ENCODE results near the gene ZFTA.
"Not testable (repeated sequence)": the region's sequence is repeated elsewhere in the genome, so short reads cannot be mapped to it uniquely, and the experiment has no call there.

Gene ZFTA

DNA sequence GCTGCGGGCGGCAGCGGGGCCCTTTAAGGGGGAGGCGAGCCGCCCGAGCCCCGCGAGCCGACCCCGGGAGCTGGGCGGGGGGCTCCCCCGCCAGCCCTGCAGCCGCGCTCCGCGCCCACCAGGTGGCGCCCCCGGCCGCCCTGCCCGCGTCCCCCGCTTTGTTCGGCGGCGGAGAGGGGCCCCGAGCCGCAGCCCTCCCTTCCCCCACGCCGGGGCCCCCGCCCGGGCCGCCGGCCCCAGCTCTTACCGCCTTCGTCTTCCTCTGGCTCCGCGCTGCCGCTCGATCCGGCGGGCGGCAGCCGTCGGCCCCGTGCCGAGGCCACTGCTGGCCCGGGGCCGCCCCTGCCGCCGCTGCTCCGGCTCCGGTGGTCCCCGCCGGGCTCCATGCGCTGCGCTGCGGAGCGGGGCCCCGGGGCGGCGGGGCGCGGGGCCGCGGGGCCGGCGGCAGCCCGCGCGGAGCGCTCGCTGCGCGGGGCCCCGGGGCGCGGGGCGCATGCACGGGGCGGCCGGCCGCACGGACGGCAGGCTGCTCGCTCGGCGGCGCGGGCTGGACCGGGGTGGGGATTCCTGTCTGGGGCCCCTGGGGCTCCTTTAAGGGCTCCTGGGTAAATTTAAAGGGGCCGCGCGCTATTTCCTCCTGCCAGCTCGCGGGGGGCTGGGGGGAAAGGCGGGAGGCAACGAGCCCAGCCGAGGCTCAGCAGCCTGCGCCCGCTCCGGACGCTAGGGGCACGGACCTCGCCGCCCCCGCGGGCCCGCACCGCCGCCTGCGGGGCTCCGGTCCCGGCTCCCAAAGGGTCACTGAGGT lies at the start of gene ZFTA:
Gene ZFTA, minus strand, starts transcription at position 539 of the 805 bp plus-strand sequence. Its CDS starts 153 bp downstream, at position 386.
- peak; percentile 51 for DNase-seq

DNA sequence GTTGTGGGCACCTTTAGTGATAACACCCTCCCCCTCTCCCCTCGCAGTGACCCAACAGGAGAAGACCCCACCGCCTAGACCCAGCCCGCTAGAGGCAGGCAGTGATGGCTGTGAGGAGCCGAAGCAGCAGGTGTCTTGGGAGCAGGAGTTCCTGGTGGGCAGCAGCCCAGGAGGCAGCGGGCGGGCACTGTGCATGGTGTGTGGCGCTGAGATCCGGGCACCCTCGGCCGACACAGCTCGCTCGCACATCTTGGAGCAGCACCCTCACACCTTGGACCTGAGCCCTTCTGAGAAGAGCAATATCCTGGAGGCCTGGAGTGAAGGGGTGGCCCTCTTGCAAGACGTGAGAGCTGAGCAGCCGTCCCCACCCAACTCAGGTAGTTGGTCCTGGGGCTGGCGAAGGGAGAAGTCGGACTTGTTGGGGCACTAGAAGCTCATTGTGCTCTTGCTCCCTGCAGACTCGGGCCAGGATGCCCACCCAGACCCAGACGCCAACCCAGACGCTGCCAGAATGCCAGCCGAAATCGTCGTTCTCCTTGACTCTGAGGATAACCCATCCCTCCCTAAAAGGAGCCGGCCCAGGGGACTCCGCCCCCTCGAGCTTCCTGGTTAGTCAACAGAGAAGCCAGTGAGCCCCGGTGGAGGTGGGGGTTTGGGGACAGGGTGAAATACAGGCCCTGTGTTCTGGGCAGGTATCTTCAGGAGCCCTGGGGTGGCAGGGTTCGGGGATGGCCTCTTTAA lies 49.4 kb upstream of the ZFTA start:
- no peak for DNase-seq

- DNase-seq: no peak
These were observed 48.2 kb upstream of the ZFTA start for GRCh38 chr11:63816732-63817131.

DNA sequence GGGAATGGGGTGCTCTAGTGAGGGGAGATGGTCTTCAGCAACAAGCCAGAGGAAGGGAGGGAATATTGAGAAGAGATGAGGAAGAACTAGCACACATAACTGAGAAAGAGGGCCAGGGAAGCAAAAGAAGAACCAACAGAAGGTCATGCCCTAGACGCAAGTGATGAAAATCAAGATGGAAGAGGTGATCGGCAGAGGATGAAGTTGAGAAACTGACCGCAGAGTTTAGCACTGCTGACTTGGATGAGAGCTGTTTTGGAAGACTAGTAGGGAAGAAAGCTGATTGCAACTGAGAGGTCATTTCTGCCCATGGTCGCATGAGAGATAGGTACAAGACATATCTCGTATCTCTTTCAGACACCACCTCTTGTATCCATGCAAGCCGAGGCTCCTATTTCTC lies 47.6 kb upstream of the ZFTA start:
- DNase-seq: no peak

GRCh38 chr11:63814383-63814736 lies 45.8 kb upstream of the ZFTA start:
- DNase-seq: no peak

GRCh38 chr11:63813563-63814382 lies 45.2 kb upstream of the ZFTA start:
- DNase-seq: no peak

GRCh38 chr11:63813035-63813562 lies 44.5 kb upstream of the ZFTA start, which contains the start of gene SPINDOC:
TSS of gene SPINDOC (plus strand) at chr11:63813456. CDS start at chr11:63813687, 231 bp downstream.
- peak; percentile 58 for DNase-seq

- no peak for DNase-seq
These were observed 42.9 kb upstream of the ZFTA start for GRCh38 chr11:63811522-63811921.

- not testable (repeated sequence) for DNase-seq
These were observed 41.8 kb upstream of the ZFTA start for GRCh38 chr11:63810383-63810782.

DNA sequence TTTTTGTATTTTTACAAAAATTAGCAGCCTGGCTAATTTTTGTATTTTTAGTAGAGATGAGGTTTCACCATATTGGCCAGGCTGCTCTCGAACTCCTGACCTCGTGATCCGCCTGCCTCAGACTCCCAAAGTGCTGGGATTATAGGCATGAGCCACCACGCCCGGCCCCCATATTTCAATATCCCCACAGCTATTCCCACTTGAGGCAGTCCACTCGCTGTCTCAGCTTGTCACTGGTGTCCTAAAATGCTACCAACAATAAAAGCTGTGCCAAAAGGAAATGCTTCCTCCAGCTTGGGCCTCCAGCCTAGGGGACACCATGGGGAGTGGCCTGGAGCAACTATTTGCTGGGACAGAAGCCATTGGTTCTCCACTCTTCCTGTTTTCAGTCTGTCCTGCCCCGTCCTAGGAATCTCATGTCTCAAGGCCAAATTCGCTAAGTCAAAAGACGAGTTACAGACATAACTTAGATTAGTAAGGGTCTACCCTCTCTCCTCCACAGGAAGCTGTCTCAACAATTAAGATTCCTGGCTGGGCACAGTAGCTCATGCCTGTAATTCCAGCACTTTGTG lies 37.4 kb upstream of the ZFTA start:
- no peak for DNase-seq

DNA sequence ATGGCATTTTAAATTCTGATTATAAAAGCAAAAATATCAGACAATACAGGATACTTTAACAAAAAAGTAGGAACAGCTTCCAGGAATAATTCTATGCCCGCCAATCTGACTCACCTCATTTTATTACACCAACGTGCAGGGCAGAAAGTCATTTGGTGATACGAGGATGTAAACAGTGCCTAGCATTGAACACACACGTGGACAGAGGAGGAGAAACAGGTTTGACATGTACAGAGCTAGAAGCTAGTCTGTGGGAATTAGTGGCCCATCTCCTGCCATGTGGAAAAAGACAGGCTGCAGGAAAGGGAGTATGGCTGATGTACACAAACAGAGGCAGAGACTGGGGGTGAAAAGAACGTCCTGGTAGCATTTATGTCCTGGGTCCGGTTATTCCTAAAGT lies 35.7 kb upstream of the ZFTA start:
- DNase-seq: no peak

DNA sequence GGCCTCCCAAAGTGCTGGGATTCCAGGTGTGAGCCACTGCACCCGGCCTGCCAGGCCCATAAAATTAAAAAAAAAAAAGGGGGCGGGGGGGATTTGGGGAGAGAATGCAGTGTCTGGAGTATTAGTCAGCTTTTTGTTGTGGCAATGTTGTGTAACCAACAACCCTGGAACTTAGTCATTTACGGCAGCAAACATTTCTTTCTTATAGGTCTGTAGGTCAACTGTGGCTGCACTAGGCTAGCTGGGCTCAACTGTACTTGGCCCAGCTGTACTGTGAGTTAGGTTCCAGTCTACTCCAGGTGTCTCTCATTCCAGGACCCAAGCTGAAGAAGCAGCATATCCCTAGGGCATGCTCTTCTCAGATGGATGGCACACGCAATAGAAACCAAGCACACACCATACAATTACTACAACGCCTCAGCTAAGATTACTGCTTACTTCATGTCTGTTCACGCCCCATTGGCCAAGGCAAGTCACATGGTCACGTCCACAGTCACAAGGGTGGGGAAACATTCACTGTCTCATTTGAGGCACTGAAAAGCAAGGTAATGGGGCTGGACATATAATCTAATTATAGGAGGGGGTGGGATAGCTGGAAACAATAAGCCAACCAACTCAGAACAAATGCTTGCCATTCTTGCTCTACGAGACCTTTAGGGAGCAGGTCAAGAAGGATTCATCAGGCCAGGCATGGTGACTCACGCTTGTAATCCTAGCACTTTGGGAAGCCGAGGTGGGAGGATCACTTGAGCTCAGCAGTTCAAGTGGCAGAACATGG lies 34.3 kb upstream of the ZFTA start:
- no peak for DNase-seq

DNA sequence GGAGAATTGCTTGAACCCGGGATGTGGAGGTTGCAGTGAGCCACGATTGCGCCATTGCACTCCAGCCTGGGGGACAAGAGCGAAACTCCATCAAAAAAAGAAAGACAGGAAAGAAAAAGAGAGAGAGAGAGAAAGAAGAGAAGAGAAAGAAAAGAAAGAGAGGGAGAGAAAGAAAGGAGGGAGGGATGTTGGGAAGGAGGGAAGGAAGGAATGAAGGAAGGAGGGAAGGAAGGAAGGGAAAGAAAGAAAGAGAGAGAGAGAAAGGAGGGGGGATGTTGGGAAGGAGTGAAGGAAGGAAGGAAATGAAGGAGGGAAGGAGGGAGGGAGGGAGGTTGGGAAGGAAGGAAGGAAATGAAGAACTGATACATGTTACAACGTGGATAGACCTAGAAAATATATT lies 32.3 kb upstream of the ZFTA start:
- DNase-seq: no peak

DNA sequence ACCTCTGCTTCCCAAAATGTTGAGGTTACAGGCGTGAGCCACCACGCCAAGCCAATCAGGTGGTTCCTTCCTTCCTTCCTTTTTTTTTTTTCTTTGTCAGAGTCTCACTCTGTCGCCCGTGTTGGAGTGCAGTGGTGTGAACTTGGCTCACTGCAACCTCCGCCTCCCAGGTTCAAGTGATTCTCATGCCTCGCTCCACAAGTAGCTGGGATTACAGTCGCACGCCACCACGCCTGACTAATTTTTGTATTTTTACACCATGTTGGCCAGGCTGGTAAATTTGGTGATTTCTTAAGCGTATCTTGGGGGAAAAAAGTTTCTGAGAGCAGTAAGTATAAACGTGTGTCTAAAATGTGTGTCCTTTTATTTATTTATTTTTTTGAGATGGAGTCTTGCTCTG lies 26.5 kb upstream of the ZFTA start:
- DNase-seq: no peak

DNA sequence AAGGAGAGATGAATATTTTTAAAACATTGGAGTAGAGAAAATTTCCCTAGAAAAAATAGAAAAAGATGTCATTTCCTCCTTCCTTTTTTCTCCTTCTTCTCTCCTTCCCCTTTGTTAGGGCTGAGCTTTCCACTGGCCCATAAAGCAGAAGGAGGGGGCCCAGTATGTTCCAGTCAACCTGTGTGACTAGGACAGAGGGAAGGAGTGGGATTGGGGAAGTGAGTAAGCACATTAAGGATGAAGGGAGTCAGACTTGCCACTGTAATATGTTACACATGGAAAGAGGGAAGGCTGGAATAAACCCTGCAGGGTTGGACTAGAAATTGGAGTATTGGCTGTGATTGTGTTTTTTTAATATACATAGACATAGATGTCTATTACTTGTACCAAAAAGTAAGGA lies 24.6 kb upstream of the ZFTA start:
- DNase-seq: no peak

DNA sequence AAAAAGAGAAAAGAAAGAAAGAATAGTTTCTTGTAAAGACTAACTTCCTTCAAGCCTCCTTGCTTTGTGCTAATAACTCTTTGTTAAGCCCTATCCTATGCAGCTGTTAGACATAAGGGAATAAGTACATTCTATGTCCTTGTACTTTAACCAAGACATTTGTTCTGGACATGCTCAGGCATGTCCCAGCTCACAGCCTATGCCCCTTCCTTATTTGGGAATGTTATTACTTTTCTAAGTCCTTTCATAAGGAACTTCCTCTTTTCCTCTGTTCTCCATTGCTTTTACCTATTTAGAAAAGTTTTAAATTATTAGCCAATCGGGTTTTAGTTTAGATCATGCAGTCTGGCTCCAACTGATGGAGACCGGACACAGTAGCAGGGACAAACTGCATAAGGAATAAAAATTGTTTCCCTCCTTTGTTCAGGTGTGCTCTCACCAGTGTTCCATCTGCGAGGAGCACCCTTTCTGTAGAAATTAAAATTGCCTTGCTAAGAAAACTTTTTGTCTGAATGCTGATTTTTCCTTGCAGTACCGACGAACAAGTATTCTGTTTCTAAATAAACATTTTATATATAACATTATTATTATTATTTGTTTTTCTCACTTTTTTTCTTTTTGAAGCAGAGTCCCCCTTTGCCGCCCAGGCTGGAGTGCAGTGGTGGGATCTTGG lies 23.1 kb upstream of the ZFTA start:
- DNase-seq: no peak

DNA sequence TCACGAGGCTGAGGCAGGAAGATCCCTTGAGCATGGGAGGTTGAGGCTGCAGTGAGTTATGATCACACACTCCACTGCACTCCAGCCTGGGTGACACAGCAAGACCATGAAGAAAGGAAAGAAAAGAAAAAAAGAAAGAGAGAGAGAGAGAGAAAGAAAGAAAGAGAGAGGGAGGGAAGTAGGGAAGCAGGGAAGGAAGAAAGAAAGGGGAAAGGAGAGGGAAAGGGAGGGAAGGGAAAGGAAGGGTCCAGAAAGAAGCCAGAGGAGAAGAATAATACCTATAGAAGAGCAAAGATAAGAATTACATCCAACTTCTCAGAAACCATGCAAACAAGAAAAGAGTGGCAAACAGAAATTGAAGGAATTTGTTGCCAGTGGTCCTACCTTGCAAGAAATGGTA lies 17.2 kb upstream of the ZFTA start:
- no peak for DNase-seq

GRCh38 chr11:63783925-63784592 lies 15.5 kb upstream of the ZFTA start:
- DNase-seq: no peak

DNA sequence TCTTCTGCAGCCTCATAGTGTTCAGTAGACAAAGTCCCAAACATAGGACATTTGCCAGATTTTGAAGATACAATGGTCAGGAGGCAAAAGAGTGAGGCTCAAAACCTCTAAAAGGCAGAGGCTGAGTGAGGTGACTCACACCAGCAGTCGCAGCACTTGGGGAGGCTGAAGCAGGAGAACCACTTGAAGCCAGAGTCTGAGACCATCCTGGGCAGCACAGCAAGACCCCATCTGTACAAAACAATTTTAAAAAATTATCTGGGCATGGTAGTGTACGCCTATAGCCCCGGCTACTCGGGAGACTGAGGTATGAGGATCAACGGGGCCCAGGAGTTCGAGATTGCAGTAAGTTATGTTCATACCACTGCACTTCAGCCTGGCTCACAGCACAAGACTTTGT lies 14.2 kb upstream of the ZFTA start:
- DNase-seq: no peak

DNA sequence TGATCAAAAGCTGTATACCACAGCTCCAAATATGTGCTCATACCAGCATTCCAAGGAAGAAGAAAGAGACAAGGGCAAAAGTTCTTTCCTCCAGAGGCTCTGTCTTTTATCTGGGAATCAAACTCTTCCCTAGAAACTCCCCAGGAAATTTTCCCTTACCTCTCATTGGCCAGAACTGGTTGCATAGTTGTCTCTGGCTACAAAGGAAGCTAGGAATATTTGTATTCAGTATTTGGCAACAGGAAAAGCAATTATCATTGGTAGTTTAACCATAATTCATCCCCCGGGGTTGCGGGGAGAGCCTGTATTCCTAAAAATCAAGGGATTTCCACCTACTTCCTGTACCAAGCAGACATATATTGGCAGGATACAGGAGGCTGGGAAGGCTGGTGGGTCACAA lies 10.5 kb upstream of the ZFTA start:
- no peak for DNase-seq

DNA sequence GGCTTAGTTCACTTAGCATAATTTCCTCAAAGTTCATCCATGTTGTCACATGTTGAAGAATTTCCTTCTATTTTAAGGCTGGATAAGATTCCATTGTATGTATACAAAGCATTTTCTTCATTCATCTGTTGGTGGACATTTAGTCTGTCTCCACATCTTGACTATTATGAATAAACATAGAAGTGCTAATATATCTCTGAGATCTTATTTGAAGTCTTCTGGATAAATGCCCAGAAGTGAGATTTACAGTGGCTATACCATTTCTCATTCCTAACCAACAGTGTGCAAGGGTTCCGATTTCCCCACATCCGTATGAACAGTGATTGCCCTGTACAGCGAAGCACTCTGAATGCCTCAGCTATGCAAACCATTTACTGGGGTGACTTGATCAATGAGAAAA lies 6.6 kb upstream of the ZFTA start:
- DNase-seq: no peak

Data from NCI-H1048 (cell line).